DND-41 (cell line): ENCODE results near the gene RHOBTB3.

ENCODE experiments used
- CTCF ChIP-seq: IDR thresholded peaks from 2 replicates; pipeline ENCODE4 v1.5.1; 2012; ENCODE audit warnings: borderline replicate concordance, low read length, moderate library complexity, mild to moderate bottlenecking; ENCODE audit not compliant: poor library complexity, severe bottlenecking; ENCODE audit errors: extremely low read depth
- EZH2 ChIP-seq: IDR thresholded peaks from 3 replicates; pipeline ENCODE4 v1.6.1; 2012; ENCODE audit warnings: borderline replicate concordance, low read depth, mild to moderate bottlenecking, moderate library complexity, low read length, inconsistent platforms; ENCODE audit not compliant: severe bottlenecking

- no peak for TF ChIP-seq EZH2
- no peak for TF ChIP-seq CTCF
Measured at GRCh38 chr5:95760273-95761191, 29.4 kb downstream of the RHOBTB3 start.
